Measurements from ENCODE around the gene RCAN2.

RCAN2 gene

GRCh38 chr6:46207174-46207573 is 284.1 kb downstream of the RCAN2 start:
- no peak for DNase-seq

DNA sequence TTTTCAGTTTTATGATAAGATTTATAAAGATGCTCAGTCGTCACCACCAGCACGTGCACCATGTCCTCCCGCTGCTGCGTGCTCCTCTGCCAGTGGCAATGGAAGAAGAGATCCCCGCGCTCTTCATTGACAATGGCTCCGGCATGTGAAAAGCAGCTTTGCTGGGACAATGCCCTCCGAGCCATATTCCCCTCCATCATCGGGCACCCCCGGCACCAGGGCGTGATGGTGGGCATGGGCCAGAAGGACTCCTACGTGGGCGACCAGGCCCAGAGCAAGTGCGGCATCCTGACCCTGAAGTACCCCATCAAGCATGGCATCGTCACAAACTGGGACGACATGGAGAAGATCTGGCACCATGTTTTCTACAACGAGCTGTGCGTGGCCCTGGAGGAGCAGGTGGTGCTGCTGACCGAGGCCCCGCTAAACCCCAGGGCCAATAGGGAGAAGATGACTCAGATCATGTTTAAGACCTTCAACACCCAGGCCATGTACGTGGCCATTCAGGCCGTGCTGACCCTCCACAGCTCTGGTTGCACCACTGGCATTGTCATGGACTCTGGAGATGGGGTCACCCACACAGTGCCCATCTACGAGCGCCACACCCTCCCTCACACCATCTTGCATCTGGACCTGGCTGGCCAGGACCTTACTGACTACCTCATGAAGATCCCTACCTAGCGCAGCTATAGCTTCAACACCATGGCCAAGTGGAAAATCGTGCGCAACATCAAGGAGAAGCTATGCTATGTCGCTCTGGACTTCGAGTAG is 286.2 kb downstream of the RCAN2 start:
- no peak for DNase-seq

DNA sequence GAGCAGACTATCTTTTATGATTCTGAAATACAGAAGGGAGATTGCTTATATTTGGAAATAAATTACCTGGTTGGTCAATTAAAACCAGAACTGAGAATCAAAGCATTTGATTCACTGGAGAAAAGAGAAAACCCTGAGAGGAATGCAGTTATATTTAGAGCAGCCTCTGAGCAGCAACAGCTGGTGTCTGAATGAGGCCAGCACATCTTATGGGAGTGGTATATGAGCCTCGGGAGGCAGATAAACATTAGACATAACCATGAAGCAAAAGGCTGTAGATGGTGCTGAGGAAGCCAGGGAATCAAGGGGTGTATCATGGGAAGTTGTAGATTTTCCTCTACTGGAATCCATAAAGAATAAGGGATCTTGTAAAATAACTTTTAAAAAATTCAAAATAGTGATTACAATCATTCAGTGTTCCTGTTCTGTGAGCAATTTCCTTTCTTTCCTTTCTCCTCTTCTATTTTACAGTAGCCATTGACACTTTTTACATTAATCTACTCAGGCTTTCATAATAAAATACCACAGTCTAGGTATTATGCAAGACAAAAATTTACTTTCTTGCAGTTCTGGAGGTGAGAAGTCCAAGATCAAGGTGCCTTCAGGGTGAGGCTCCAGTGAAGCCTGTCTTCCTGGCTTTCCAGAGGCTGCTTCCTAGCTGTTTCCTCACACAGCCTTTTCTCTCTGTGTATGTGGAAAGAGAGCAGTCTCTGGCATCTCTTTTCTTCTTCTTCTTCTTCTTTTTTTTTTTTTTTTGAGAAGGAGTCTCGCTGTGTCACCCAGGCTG is 287.7 kb downstream of the RCAN2 start:
- DNase-seq: no peak

- DNase-seq: no peak
These were observed 289.5 kb downstream of the RCAN2 start for GRCh38 chr6:46201702-46202101.

DNA sequence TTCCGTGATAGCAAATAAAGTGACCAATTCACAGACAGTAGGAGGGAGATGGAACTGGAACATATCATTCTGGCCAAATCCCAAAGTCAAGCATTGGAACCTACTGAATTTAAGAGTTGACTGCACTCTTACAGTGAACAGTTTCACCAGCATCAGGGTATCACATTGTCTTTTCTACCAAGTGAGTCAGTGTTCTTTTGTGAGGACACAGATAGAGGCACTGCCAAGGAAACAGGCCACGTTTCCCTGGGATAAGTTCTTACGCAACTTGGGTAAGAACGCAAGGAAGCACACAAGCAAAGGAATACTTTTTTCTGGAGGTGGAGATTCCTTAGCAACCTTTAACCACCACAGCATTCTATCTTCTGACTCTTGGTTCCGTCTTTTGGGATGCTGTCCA is 291.9 kb downstream of the RCAN2 start:
- DNase-seq: no peak

DNA sequence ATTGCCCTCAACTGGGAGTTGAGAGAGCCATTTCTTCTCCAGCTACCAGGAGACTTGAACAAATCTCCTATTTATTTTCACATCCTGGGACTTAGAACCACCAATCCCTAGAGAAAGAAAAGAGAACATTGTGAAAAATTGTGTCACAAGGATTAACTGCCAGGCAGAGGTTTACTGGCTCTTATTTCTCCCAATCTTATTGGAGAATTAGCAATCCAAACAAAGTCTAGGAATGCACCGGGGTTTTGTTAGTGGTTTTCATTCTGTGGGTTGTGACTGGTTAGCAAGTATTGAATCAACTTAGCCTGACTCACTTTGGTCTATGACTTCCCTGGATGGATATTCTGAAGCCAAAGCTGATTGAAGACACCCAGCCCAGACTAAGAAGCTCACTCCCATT is 299.3 kb downstream of the RCAN2 start:
- peak; percentile 85 for DNase-seq

- no peak for DNase-seq
These were observed 300.4 kb downstream of the RCAN2 start for GRCh38 chr6:46190889-46191288.

DNA sequence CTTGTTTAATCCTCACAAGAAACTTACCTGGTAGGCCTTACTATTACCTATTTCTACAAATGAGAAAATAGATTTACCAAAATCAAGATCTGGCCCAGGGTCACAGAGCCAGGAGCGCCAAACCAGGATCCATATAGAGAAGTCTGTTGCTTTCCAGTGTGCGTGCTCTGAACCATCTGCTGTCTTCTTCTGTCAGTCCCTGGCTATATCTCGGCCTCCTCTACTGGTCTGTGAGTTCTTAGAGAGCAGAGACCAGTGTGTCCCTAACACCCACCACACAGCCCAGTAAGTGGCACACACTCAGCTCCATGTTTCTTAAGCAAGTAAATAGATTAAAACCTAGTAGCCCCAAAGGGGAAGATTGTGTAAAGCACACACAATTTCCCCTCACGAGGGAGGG is 301.5 kb downstream of the RCAN2 start:
- DNase-seq: no peak

- DNase-seq: no peak
These were observed 304.7 kb downstream of the RCAN2 start for GRCh38 chr6:46186583-46186982.

DNA sequence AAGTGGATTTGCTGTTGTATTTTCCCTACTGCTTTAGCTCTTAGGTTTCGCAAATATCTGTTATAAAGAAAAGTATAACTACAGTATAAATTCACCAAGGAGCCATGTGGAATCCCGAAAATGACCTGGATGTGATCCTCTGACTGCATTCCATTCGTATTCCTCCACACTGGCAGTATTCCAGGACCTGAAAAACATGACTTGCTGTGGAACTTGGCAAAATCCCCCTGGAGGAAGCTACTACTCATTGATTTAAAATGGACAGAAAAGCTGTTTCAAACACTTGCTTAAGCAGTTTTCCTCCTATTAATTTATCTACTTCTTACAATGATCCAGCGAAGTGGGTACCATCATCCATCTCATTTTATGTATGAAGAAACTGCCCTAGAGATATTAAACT is 307.1 kb downstream of the RCAN2 start:
- peak; percentile 93 for DNase-seq

GRCh38 chr6:46175976-46176375 is 315.3 kb downstream of the RCAN2 start:
- DNase-seq: no peak

- DNase-seq: no peak
These were observed 315.8 kb downstream of the RCAN2 start for GRCh38 chr6:46175446-46175845.

DNA sequence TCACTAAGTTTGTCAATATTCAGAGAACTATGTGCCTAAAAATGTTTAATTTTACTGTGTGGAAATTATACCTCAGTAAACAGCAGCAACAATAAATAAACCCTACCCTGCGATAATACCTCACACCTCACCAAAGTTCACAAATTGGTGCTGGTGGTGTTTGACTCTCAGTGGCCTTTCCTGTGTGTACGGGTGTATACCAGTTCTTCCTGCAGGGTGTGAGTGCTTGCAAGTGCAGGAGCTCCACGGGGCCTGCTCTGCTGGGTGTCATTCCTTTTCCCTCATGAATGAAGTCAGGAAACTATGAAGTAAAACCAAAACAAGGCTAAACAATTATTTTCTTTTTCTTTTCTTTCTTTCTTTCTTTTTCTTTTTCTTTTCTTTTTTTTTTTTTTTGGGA is 316.3 kb downstream of the RCAN2 start:
- no peak for DNase-seq

- no peak for DNase-seq
These were observed 319.1 kb downstream of the RCAN2 start for GRCh38 chr6:46172176-46172575.

All from fibroblast of skin of right quadriceps (primary cell).